ENCODE results near the gene IL1RAPL1.

IL1RAPL1 gene

GRCh38 chrX:28910487-28910886 is 323.2 kb downstream of the IL1RAPL1 start:
- Histone ChIP-seq H3K9me2 (replicated peaks; ENCODE audit: low read depth, low read length) (no peaks in the 10 kb centered on the region), H3K4me2 (ENCODE audit: low read depth, low read length, poor library complexity, severe bottlenecking) (no peak overlapping the region), H3K27me3 (ENCODE audit: insufficient read depth, low read length, poor library complexity, severe bottlenecking) (no peaks in the 10 kb centered on the region), H3K4me3 (ENCODE audit: low read length, poor library complexity, severe bottlenecking) (no peak overlapping the region), H2AFZ (ENCODE audit: low read length) (no peak overlapping the region), H3K79me2 (ENCODE audit: insufficient read depth, low read length) (no peaks in the 10 kb centered on the region), H3K36me3 (ENCODE audit: insufficient read depth, low read length) (no peaks in the 10 kb centered on the region), H4K20me1 (ENCODE audit: insufficient read depth, low read length, poor library complexity, severe bottlenecking) (no peaks in the 10 kb centered on the region), H3K9me3 (ENCODE audit: insufficient read depth, low read depth, low read length) (no peaks in the 10 kb centered on the region), H3K4me1 (ENCODE audit: insufficient read depth, low read length, poor library complexity, severe bottlenecking) (no peaks in the 10 kb centered on the region), H3K9ac (ENCODE audit: low read depth, low read length, poor library complexity, severe bottlenecking) (no peak overlapping the region), H3F3A (ENCODE audit: low read depth) (no peaks in the 10 kb centered on the region)
- no peak for TF ChIP-seq EZH2phosphoT487 (IDR thresholded peaks at IDR 0.05; ENCODE audit: borderline replicate concordance)

GRCh38 chrX:28920153-28920943 is 333.1 kb downstream of the IL1RAPL1 start:
- H3K79me2 ChIP-seq (ENCODE audit: insufficient read depth, low read length) = no peaks in the 10 kb centered on the region
- H4K20me1 ChIP-seq (ENCODE audit: insufficient read depth, low read length, poor library complexity, severe bottlenecking) = no peaks in the 10 kb centered on the region
- H3K9me3 ChIP-seq (ENCODE audit: insufficient read depth, low read depth, low read length) = no peaks in the 10 kb centered on the region
- no peaks in the 10 kb centered on the region for H3K9me2 ChIP-seq (replicated peaks; ENCODE audit: low read depth, low read length)
- H2AFZ ChIP-seq (ENCODE audit: low read length) = no peak overlapping the region
- no peaks in the 10 kb centered on the region for H3K27me3 ChIP-seq (ENCODE audit: insufficient read depth, low read length, poor library complexity, severe bottlenecking)
- no peak overlapping the region for H3K4me3 ChIP-seq (ENCODE audit: low read length, poor library complexity, severe bottlenecking)
- TF ChIP-seq EZH2phosphoT487 (IDR thresholded peaks at IDR 0.05; ENCODE audit: borderline replicate concordance) (no peak), CTCF (conservative IDR thresholded peaks at IDR 0.05; ENCODE audit: low read length) (no peak)
- no peak overlapping the region for H3K4me2 ChIP-seq (ENCODE audit: low read depth, low read length, poor library complexity, severe bottlenecking)
- H3F3A ChIP-seq (ENCODE audit: low read depth) = no peaks in the 10 kb centered on the region
- H3K9ac ChIP-seq (ENCODE audit: low read depth, low read length, poor library complexity, severe bottlenecking) = no peak overlapping the region
- no peaks in the 10 kb centered on the region for H3K36me3 ChIP-seq (ENCODE audit: insufficient read depth, low read length)
- H3K4me1 ChIP-seq (ENCODE audit: insufficient read depth, low read length, poor library complexity, severe bottlenecking) = no peaks in the 10 kb centered on the region

DNA sequence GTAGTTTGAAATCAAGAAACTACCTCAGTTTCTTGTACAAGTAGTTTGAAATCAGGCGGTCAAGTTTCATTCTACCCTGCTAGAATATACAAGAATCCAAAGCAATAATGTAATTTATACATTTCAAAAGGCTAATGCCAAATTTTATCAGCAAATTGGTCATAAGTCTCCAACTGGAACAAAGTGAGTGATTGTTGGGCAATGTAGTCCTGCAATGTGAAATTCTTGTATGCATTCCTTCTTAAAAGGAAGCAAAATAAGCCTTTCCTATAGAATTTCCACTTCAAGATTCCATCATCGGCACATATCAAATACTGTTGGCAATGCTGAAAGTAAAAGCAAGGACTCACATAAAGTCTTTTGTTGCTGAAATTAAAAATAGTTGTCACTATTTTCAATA is 334.9 kb downstream of the IL1RAPL1 start:
- Histone ChIP-seq H4K20me1 (ENCODE audit: insufficient read depth, low read length, poor library complexity, severe bottlenecking) (no peaks in the 10 kb centered on the region), H3K4me2 (ENCODE audit: low read depth, low read length, poor library complexity, severe bottlenecking) (no peak overlapping the region)
- no peak for TF ChIP-seq EZH2phosphoT487 (IDR thresholded peaks at IDR 0.05; ENCODE audit: borderline replicate concordance)
- TF ChIP-seq CTCF (conservative IDR thresholded peaks at IDR 0.05; ENCODE audit: low read length) = no peak

GRCh38 chrX:28946846-28947245 is 359.6 kb downstream of the IL1RAPL1 start:
- no peak overlapping the region for H3K4me2 ChIP-seq (ENCODE audit: low read depth, low read length, poor library complexity, severe bottlenecking)
- no peaks in the 10 kb centered on the region for H3K4me1 ChIP-seq (ENCODE audit: insufficient read depth, low read length, poor library complexity, severe bottlenecking)
- no peaks in the 10 kb centered on the region for H3F3A ChIP-seq (ENCODE audit: low read depth)
- no peaks in the 10 kb centered on the region for H3K9me2 ChIP-seq (replicated peaks; ENCODE audit: low read depth, low read length)
- H4K20me1 ChIP-seq (ENCODE audit: insufficient read depth, low read length, poor library complexity, severe bottlenecking) = no peaks in the 10 kb centered on the region
- no peak for TF ChIP-seq CTCF (conservative IDR thresholded peaks at IDR 0.05; ENCODE audit: low read length)
- no peak for TF ChIP-seq EZH2phosphoT487 (IDR thresholded peaks at IDR 0.05; ENCODE audit: borderline replicate concordance)
- H3K79me2 ChIP-seq (ENCODE audit: insufficient read depth, low read length) = no peaks in the 10 kb centered on the region
- no peak overlapping the region for H3K9ac ChIP-seq (ENCODE audit: low read depth, low read length, poor library complexity, severe bottlenecking)
- no peaks in the 10 kb centered on the region for H3K36me3 ChIP-seq (ENCODE audit: insufficient read depth, low read length)
- no peak overlapping the region for H2AFZ ChIP-seq (ENCODE audit: low read length)
- H3K27me3 ChIP-seq (ENCODE audit: insufficient read depth, low read length, poor library complexity, severe bottlenecking) = no peaks in the 10 kb centered on the region
- H3K9me3 ChIP-seq (ENCODE audit: insufficient read depth, low read depth, low read length) = no peaks in the 10 kb centered on the region
- no peak overlapping the region for H3K4me3 ChIP-seq (ENCODE audit: low read length, poor library complexity, severe bottlenecking)

More for the DNA sequence above, 334.9 kb downstream of the IL1RAPL1 start:
- H3K27me3 ChIP-seq (ENCODE audit: insufficient read depth, low read length, poor library complexity, severe bottlenecking) = no peaks in the 10 kb centered on the region
- no peak overlapping the region for H3K4me3 ChIP-seq (ENCODE audit: low read length, poor library complexity, severe bottlenecking)
- no peaks in the 10 kb centered on the region for H3K9me3 ChIP-seq (ENCODE audit: insufficient read depth, low read depth, low read length)
- H3K9ac ChIP-seq (ENCODE audit: low read depth, low read length, poor library complexity, severe bottlenecking) = no peak overlapping the region
- H2AFZ ChIP-seq (ENCODE audit: low read length) = no peak overlapping the region
- no peaks in the 10 kb centered on the region for H3K36me3 ChIP-seq (ENCODE audit: insufficient read depth, low read length)
- H3K9me2 ChIP-seq (replicated peaks; ENCODE audit: low read depth, low read length) = no peaks in the 10 kb centered on the region
- H3K79me2 ChIP-seq (ENCODE audit: insufficient read depth, low read length) = no peaks in the 10 kb centered on the region
- H3F3A ChIP-seq (ENCODE audit: low read depth) = no peaks in the 10 kb centered on the region
- H3K4me1 ChIP-seq (ENCODE audit: insufficient read depth, low read length, poor library complexity, severe bottlenecking) = no peaks in the 10 kb centered on the region
